HEK293 (cell line): Measurements from ENCODE around the gene NOVA2.

Experiments used
- ATF2 ChIP-seq: fragments of 450-650 bp; formaldehyde crosslinking; IDR thresholded peaks from 2 replicates; pipeline ENCODE4 v1.5.1; 2016; ENCODE audit warnings: missing biosample characterization, missing genetic modification characterization, low read depth
- FEZF1 ChIP-seq: fragments of 450-650 bp; formaldehyde crosslinking; IDR thresholded peaks from 2 replicates; pipeline ENCODE4 v1.5.1; 2016; ENCODE audit warnings: missing biosample characterization, missing genetic modification characterization
- GLIS2 ChIP-seq: fragments of 450-650 bp; formaldehyde crosslinking; IDR thresholded peaks from 2 replicates; pipeline ENCODE4 v1.5.1; 2016; ENCODE audit warnings: missing biosample characterization, missing genetic modification characterization
- HIC1 ChIP-seq: fragments of 450-650 bp; formaldehyde crosslinking; IDR thresholded peaks from 2 replicates; pipeline ENCODE4 v1.5.1; 2016; ENCODE audit warnings: missing biosample characterization, missing genetic modification characterization
- HOXD13 ChIP-seq: sonication (generic); formaldehyde crosslinking; IDR thresholded peaks from 2 replicates; pipeline ENCODE4 v1.8.0; 2022; ENCODE audit warnings: missing genetic modification reagents, borderline replicate concordance
- KLF16 ChIP-seq: fragments of 450-650 bp; formaldehyde crosslinking; IDR thresholded peaks from 2 replicates; pipeline ENCODE4 v1.5.1; 2017; ENCODE audit warnings: missing biosample characterization, missing genetic modification characterization
- PRDM1 ChIP-seq: fragments of 450-650 bp; formaldehyde crosslinking; IDR thresholded peaks from 2 replicates; pipeline ENCODE4; 2016; ENCODE audit warnings: missing biosample characterization, missing genetic modification characterization
- RBAK ChIP-seq: fragments of 450-650 bp; formaldehyde crosslinking; IDR thresholded peaks from 2 replicates; pipeline ENCODE4 v1.5.1; 2016; ENCODE audit warnings: missing biosample characterization, missing genetic modification characterization
- TCF7L2 ChIP-seq: IDR thresholded peaks from 2 replicates; pipeline ENCODE4 v1.6.1; 2011; ENCODE audit warnings: low read depth, mild to moderate bottlenecking, inconsistent platforms, low read length, moderate library complexity, borderline replicate concordance
- ZBTB44 ChIP-seq: fragments of 450-650 bp; IDR thresholded peaks from 2 replicates; pipeline ENCODE4 v1.5.1; 2018; ENCODE audit warnings: missing biosample characterization, mild to moderate bottlenecking, missing genetic modification characterization
- ZFP3 ChIP-seq: fragments of 450-650 bp; formaldehyde crosslinking; IDR thresholded peaks from 2 replicates; pipeline ENCODE4 v1.5.1; 2016; ENCODE audit warnings: low read depth, missing biosample characterization, missing genetic modification characterization
- ZIC2 ChIP-seq: fragments of 450-650 bp; formaldehyde crosslinking; IDR thresholded peaks from 2 replicates; pipeline ENCODE4 v1.5.1; 2016; ENCODE audit warnings: missing biosample characterization, missing genetic modification characterization
- ZNF112 ChIP-seq: fragments of 450-650 bp; formaldehyde crosslinking; IDR thresholded peaks from 2 replicates; pipeline ENCODE4 v1.5.0; 2017; ENCODE audit warnings: missing biosample characterization, missing genetic modification characterization
- ZNF114 ChIP-seq: fragments of 450-650 bp; formaldehyde crosslinking; IDR thresholded peaks from 2 replicates; pipeline ENCODE4 v1.5.0; 2017; ENCODE audit warnings: missing biosample characterization, missing genetic modification characterization
- ZNF132 ChIP-seq: fragments of 450-650 bp; formaldehyde crosslinking; IDR thresholded peaks from 2 replicates; pipeline ENCODE4 v1.5.1; 2017; ENCODE audit warnings: missing biosample characterization, missing genetic modification characterization, borderline replicate concordance
- ZNF157 ChIP-seq: fragments of 450-650 bp; formaldehyde crosslinking; IDR thresholded peaks from 2 replicates; pipeline ENCODE4 v1.5.1; 2016; ENCODE audit warnings: missing biosample characterization, missing genetic modification characterization
- ZNF2 ChIP-seq: fragments of 450-650 bp; formaldehyde crosslinking; IDR thresholded peaks from 2 replicates; pipeline ENCODE4 v1.5.1; 2016; ENCODE audit warnings: missing biosample characterization, missing genetic modification characterization
- ZNF221 ChIP-seq: fragments of 450-650 bp; formaldehyde crosslinking; IDR thresholded peaks from 2 replicates; pipeline ENCODE4 v1.5.1; 2017; ENCODE audit warnings: missing biosample characterization, missing genetic modification characterization, borderline replicate concordance
- ZNF280C ChIP-seq: fragments of 450-650 bp; formaldehyde crosslinking; IDR thresholded peaks from 2 replicates; pipeline ENCODE4 v1.5.1; 2016; ENCODE audit warnings: missing biosample characterization, missing genetic modification characterization
- ZNF354C ChIP-seq: fragments of 450-650 bp; formaldehyde crosslinking; IDR thresholded peaks from 2 replicates; pipeline ENCODE4 v1.5.1; 2016; ENCODE audit warnings: missing biosample characterization, missing genetic modification characterization, low read depth, borderline replicate concordance
- ZNF394 ChIP-seq: fragments of 450-650 bp; formaldehyde crosslinking; IDR thresholded peaks from 2 replicates; pipeline ENCODE4 v1.5.1; 2016; ENCODE audit warnings: missing biosample characterization, missing genetic modification characterization, mild to moderate bottlenecking, moderate library complexity, borderline replicate concordance
- ZNF398 ChIP-seq: fragments of 450-650 bp; formaldehyde crosslinking; IDR thresholded peaks from 2 replicates; pipeline ENCODE4 v1.5.1; 2017; ENCODE audit warnings: missing biosample characterization, missing genetic modification characterization
- ZNF530 ChIP-seq: fragments of 450-650 bp; formaldehyde crosslinking; IDR thresholded peaks from 2 replicates; pipeline ENCODE4 v1.5.1; 2016; ENCODE audit warnings: low read depth, missing biosample characterization, missing genetic modification characterization
- ZNF623 ChIP-seq: fragments of 450-650 bp; formaldehyde crosslinking; IDR thresholded peaks from 2 replicates; pipeline ENCODE4 v1.5.1; 2016; ENCODE audit warnings: missing biosample characterization, missing genetic modification characterization
- ZNF626 ChIP-seq: fragments of 450-650 bp; sonication (Bioruptor Pico); formaldehyde crosslinking; IDR thresholded peaks from 2 replicates; pipeline ENCODE4 v1.5.1; 2018; ENCODE audit warnings: missing biosample characterization, missing genetic modification characterization, inconsistent platforms
- ZNF658 ChIP-seq: fragments of 450-650 bp; formaldehyde crosslinking; IDR thresholded peaks from 2 replicates; pipeline ENCODE4; 2016; ENCODE audit warnings: missing biosample characterization, missing genetic modification characterization
- ZNF677 ChIP-seq: fragments of 450-650 bp; IDR thresholded peaks from 2 replicates; pipeline ENCODE4 v1.5.0; 2018; ENCODE audit warnings: missing biosample characterization, mild to moderate bottlenecking, missing genetic modification characterization, moderate library complexity
- ZNF707 ChIP-seq: fragments of 450-650 bp; formaldehyde crosslinking; IDR thresholded peaks from 2 replicates; pipeline ENCODE4 v1.5.1; 2016; ENCODE audit warnings: missing biosample characterization, missing genetic modification characterization
- ZNF792 ChIP-seq: fragments of 450-650 bp; formaldehyde crosslinking; IDR thresholded peaks from 2 replicates; pipeline ENCODE4 v1.5.1; 2016; ENCODE audit warnings: missing biosample characterization, missing genetic modification characterization
- ZNF837 ChIP-seq: fragments of 450-650 bp; formaldehyde crosslinking; IDR thresholded peaks from 2 replicates; pipeline ENCODE4 v1.5.1; 2016; ENCODE audit warnings: missing biosample characterization, missing genetic modification characterization

Gene NOVA2

GRCh38 chr19:46009530-46010510 is 36.2 kb upstream of the NOVA2 start (continued):
- no peak; the same call in 1 of the 2 replicates for TF ChIP-seq ZNF398 (tag by site-specific recombination)
- no peak for TF ChIP-seq RBAK (tag by site-specific recombination)
- no peak for TF ChIP-seq ZNF837 (tag by site-specific recombination)
- TF ChIP-seq ZNF626 (tag by site-specific recombination) = no peak
- no peak for TF ChIP-seq ZNF132 (tag by site-specific recombination)
- TF ChIP-seq ZNF157 (tag by site-specific recombination) = no peak
- TF ChIP-seq PRDM1 (tag by site-specific recombination) = no peak
- TF ChIP-seq TCF7L2 = no peak
- no peak for TF ChIP-seq HIC1 (tag by site-specific recombination)
- no peak for TF ChIP-seq ATF2 (tag by site-specific recombination)
- no peak for TF ChIP-seq ZNF280C
- 0 out of 2 replicates have a peak, but pooled peaks have one; percentile 49 for TF ChIP-seq ZNF2
- TF ChIP-seq ZNF677 (tag by site-specific recombination) = no peak
- TF ChIP-seq ZNF112 = no peak
- TF ChIP-seq ZIC2 (tag by site-specific recombination) = peak; percentile 63
- no peak; the same call in 1 of the 2 replicates for TF ChIP-seq ZNF792 (tag by site-specific recombination)
- TF ChIP-seq ZNF354C (tag by site-specific recombination) = no peak
- no peak for TF ChIP-seq ZBTB44 (tag by site-specific recombination)
- TF ChIP-seq ZNF623 (tag by site-specific recombination) = no peak
- no peak for TF ChIP-seq ZFP3 (tag by site-specific recombination)
- TF ChIP-seq ZNF707 (tag by site-specific recombination) = no peak
- TF ChIP-seq GLIS2 (tag by site-specific recombination) = no peak
- no peak for TF ChIP-seq ZNF221
- no peak for TF ChIP-seq ZNF394 (tag by site-specific recombination)
- no peak for TF ChIP-seq HOXD13 (CRISPR knock-in tag)
- TF ChIP-seq ZNF658 (tag by site-specific recombination) = no peak
- no peak for TF ChIP-seq ZNF530 (tag by site-specific recombination)
- no peak for TF ChIP-seq ZNF114
- TF ChIP-seq FEZF1 (tag by site-specific recombination) = no peak
- no peak for TF ChIP-seq KLF16 (tag by site-specific recombination)
